GM21576 (cell line): ENCODE data around the gene TTC34.

Experiments
- ATAC-seq: cut with Tn5 transposase; IDR thresholded peaks from one replicate; pipeline ENCODE4 v1.9.1; 2021; ENCODE audit warnings: mild to moderate bottlenecking, moderate library complexity; ENCODE audit not compliant: unreplicated experiment

Gene TTC34

DNA sequence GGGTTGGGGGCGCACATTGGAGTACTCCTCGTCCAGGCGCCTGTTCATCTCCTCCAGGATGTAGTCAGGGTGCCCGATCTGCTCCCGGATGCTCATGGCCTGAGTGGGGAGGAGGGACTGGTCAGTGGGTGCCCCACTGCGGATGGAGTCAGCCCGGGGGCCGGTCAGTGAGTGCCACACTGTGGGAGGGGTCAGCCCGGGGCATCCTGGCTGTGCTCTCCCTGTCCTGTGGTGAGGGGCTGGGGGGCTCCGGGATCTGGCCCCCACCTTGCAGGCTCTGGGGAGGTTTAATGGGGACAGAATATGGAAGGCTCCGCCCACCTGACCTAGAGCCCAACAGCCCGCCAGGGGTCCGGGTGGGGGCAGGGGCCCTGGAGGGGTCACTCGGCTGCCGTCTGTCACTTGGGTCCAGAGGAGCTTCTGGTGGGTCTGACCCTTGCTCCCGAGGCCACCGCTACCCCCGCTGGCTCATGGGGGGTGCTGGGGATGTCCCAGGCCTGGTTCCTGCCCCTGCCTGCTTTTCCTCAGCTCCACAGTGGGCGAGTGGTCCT, 206.2 kb downstream of the TTC34 start:
- no peak for ATAC-seq

DNA sequence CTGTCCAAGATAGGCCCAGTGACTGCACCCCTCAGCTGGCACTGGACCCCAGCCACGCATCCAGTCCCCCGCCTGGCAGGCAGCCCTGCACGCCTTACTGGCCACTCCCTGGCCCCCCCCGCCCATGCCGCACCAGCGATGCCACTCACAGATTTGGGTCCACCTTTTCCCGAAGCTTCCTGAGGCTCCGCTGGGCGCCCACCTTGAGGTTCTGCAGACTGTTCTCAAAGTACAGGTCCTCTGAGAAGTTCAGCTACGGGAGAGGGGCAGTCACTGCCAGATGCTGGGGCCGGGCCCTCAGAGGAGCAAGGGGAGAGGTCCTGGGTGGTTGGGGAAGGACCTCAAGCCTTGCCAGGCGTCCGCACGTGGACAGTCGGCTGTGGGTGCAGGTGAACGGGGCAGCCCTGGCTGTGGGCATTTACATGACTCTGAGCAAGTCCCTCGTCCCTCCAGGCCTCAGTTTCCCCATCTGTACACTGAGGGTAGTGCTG, 206.8 kb downstream of the TTC34 start:
- no peak for ATAC-seq

DNA sequence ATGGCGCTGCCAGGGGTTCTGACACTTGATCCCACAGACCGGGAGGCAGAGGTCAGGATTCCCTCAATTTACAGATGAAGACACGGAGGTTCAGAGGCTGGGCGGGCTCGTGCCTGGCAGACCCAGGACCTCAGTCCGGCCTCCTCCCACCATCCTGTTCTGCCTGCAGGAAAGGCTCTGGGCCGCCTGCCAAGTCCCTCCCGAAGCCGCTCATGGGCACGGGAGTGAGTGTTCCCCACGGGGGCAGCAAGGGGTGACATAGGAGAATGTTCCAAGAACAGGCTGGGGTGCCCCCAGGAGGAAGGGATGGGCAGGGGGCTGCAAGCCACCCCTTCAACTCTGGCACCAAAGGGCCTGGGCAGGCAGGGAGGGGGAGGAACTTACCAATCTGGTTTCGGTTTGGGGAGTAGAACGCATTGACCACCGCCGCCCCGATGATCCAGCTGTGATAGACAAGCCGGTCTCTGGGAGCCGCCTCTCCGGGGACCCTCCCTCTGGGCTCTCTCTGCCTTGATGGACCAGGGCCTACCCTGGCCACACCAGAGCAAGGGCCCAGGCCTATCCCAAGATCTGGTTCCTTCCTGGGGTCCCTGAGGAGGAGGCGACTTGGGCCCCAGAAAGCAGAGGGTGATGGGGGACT, 207.4 kb downstream of the TTC34 start:
- ATAC-seq = no peak

DNA sequence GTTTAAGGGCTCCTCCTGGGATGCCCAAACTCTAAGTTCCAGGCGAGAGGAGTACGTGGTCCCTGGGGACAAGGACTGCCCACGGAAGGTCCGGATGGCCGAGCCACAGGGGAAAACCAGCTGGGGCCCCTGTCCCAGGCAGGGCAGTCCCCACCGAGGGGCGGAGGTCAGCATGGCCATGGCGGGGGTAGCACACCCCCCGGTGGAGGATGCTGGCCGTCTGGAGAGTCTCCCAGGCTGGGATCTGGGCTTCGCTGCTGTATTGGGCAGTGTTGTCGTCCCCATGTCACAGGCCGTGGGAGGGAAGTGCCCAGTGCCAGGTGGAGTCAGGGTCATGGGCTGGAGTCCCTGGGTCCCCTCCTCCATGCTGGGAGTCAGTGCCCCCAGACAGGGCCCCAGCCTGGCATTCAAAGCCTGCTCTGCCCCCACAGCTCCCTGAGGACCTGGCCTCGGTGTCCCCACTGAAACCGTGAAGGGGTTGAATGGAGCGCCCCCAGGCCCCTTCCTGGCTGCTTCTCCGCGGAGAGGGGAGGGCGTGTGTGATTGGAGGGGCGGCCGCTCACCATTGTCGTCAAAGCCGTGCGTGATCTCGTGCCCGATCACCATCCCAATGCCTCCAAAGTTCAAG, 208.1 kb downstream of the TTC34 start:
- ATAC-seq = no peak

DNA sequence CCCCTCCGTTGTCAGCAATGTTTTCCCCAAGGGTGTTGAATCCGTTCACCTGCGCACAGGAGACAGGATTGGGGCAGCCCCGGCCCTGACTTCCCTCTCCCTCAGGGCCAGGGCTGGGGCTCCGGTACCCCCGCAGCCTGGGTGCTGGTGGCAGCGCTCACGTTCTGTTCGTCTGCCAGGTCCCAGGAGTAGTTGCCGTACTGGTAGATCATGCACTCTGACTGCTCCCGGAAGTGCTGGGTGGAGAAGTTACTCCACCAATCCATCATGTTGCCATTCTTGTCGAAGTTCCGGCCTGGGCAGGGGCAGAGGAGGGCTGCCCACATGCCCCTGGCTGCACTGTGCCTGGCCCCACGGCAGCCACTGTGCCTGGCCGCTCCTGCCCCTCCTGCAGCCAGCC, 208.8 kb downstream of the TTC34 start:
- no peak for ATAC-seq

- no peak for ATAC-seq
Observed at GRCh38 chr1:2591581-2592261, 209.8 kb downstream of the TTC34 start.

GRCh38 chr1:2591233-2591580, 210.3 kb downstream of the TTC34 start:
- ATAC-seq = no peak

GRCh38 chr1:2590233-2591141, 211.0 kb downstream of the TTC34 start:
- ATAC-seq = no peak

GRCh38 chr1:2589431-2590232, 211.9 kb downstream of the TTC34 start:
- ATAC-seq = no peak

DNA sequence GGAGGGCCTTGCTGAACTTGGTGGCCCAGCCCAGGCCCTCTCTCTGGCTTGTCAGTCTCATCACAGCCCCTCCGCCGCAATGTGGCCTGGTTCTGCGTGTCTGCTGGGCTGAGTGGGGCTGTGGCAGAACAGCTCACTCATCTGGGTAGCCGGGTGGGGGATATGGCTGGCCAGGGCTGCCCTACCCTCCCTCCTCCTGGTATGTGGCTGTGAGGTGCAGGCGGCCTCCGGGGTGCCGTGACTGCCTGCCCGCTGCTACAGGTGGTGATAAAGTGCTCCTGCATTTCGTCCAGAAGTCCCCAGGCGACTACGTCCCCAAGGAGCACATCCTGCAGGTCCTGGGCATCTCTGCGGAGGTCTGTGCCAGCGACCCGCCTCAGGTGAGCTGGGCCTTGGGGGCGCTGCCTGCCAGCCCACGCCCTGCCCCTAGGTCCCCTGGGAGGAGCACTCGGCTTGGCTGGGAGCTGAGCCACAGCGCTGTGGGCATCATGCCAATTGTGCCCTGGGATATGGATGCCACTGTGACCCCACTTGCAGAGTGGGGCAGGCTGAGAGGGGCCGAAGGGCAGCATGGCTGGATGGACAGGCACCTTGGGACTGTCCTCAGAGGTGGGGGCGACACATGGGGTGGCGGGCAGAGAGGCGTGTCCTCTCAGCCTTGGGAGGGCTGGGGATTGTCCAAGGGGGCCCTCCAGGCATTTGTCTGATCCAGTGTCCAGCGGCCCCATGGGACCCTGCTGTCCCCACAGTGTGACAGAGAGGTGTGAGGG, 212.6 kb downstream of the TTC34 start:
- ATAC-seq = no peak

DNA sequence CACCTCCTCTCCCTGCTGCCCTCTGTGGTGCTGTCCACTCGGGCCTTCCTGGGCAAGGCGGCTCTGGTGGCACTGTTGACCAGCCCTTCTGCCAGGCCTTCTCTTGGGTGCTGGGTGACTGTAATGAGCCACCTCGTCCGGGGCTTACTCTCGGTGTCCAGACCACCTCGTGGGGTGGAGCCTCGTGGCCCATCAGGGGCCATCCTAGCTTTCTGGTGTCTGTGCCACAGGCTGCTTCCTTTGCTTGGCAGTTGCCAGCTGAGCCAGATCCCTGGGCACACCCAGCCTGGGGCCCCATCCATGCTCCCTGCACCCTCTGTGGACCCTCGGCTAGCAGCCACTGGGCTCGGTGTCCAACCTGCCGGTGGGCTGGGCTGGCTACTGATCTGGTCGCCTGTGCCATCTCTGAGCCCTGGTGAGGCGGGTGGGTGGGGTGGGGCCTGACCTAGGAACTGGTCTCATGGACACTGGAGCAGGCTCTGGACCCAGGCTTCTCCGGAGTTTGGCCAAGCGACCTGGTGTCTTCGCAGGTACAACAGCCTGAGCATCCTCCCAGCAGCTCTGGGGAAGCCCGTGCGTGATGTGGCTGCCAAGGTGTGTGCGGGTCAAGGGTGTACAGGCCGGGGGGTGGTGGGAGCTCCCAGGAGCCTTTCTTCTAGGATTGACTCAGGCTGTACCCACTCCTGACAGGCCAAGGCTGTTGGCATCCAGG, 213.5 kb downstream of the TTC34 start:
- no peak for ATAC-seq

- no peak for ATAC-seq
Observed at GRCh38 chr1:2587071-2587859, 214.2 kb downstream of the TTC34 start.

DNA sequence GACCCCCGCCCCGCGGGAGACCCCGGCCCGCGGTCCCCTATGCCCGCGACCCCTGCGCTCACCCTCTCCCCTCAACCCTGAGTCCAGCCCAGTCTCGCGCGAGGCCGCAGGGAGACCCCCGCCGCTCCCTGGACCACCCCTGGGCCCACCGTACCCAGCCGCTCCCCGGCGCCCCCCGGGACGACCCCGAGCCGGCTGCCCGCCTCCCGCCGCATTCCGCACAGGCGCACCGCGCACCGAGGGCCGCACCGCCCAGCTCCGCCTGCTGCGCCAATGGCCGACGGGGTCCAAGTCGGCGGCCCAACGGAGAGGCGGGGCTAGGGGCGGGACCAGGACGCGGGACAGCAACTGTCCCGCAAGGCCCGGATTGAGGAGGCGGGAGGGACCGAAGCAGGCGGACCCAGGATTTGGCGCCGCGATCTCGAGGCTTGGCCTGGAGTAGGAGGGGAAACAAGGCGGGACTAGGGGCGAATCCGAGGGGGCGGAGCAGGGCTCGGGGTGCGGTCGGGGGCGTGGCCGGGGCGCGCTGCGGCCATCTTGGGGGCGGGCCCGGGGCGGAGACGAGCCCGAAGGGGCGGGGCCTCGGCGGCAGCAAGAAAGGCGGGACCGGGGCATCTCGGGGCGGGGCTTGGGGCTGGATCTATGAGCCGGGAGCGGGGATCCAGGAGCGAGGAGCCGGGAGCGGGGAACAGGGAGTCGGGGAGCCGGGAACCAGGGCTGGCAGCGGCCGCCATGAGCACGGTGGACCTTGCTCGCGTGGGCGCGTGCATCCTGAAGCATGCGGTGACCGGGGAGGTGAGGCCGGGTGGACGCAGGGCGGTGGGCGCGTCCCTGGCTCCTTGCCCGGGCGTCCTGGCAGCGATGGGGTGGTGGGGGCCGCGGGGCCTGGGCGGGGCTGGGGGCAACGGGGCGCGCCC, 215.1 kb downstream of the TTC34 start, which contains the start of gene PRXL2B:
TSS of gene PRXL2B (plus strand) at position 624 of the 917 bp plus-strand sequence. CDS start at position 733, 109 bp downstream.
- ATAC-seq = peak; percentile 51
